Prostate gland (tissue), 2 donors: ENCODE results near the gene FKBP2.

Source experiments
- CTCF ChIP-seq, 4 experiments: fragments of 200-600 bp in 2 of 4; fragments of 450-650 bp in 2 of 4; sonication (generic) in 2 of 4; IDR thresholded peaks; 1 replicate in 3 of 4; 2 replicates in 1 of 4; pipeline ENCODE4 v1.5.1; 2016 to 2019; ENCODE audit warnings: antibody characterized with exemption in 4 of 4, mild to moderate bottlenecking in 2 of 4, moderate library complexity in 2 of 4
- POLR2A ChIP-seq: fragments of 450-650 bp; IDR thresholded peaks from one replicate; pipeline ENCODE4 v1.6.1; 2016; ENCODE audit warnings: antibody characterized with exemption, mild to moderate bottlenecking
- POLR2AphosphoS5 ChIP-seq: sonication (generic); formaldehyde crosslinking; IDR thresholded peaks from one replicate; pipeline ENCODE4 v1.6.1; 2017; ENCODE audit warnings: antibody characterized with exemption

- TF ChIP-seq CTCF (IDR thresholded peaks at IDR 0.05), result no peak
- no peak for TF ChIP-seq POLR2A
- TF ChIP-seq POLR2AphosphoS5, result no peak
Measured at GRCh38 chr11:64250415-64251015, 9.6 kb downstream of the FKBP2 start.
